Thoracic aorta (tissue), 2 donors: Measurements from ENCODE around the gene RWDD3. TPM values are rescaled to one million over a fixed set of nuclear protein-coding genes. Genes with fewer than 3 reads are reported as not detected.

Experiments
- ATAC-seq: fragments of 150-250 bp; one replicate; pipeline ENCODE4 v1.8.0; 2017; ENCODE audit warnings: low read depth; ENCODE audit not compliant: insufficient number of reproducible peaks, low FRiP score
- DNase-seq: peaks from one replicate; pipeline ENCODE4 v3.0.0-alpha.2; 2020; ENCODE audit warnings: low spot score
- H3K27ac ChIP-seq, 2 donors: fragments of 200-600 bp; sonication (generic); 1 replicate in 1 of 2; 2 replicates in 1 of 2; pipeline ENCODE4 v1.5.1; 2016; ENCODE audit warnings: mild to moderate bottlenecking in 2 of 2, moderate library complexity in 2 of 2
- H3K27me3 ChIP-seq: fragments of 200-600 bp; sonication (generic); replicated peaks from 2 replicates; pipeline ENCODE4 v1.6.0; 2016; ENCODE audit warnings: mild to moderate bottlenecking; ENCODE audit not compliant: insufficient read depth
- H3K36me3 ChIP-seq: fragments of 200-600 bp; sonication (generic); one replicate; pipeline ENCODE4 v1.5.1; 2016
- H3K4me1 ChIP-seq, 2 donors: fragments of 200-600 bp; sonication (generic); 1 replicate in 1 of 2; 2 replicates in 1 of 2; pipeline versions ENCODE4 v1.5.1 to v1.6.0; 2016; ENCODE audit warnings: low read depth in 2 of 2, mild to moderate bottlenecking in 1 of 2; ENCODE audit not compliant: control insufficient read depth in 1 of 2
- H3K4me3 ChIP-seq: fragments of 200-600 bp; sonication (generic); 2 replicates; pipeline ENCODE4 v1.5.1; 2016; ENCODE audit warnings: mild to moderate bottlenecking
- H3K9me3 ChIP-seq: fragments of 200-600 bp; sonication (generic); 2 replicates; pipeline ENCODE4 v1.5.1; 2016
- CTCF ChIP-seq: fragments of 200-600 bp; sonication (generic); IDR thresholded peaks from one replicate; pipeline ENCODE4 v1.5.1; 2019; ENCODE audit warnings: antibody characterized with exemption
- total RNA-seq, 2 donors: library from RNA; depleted of rRNA; stranded (reverse); fragments of >200 nt; gene quantifications; one replicate each; pipeline versions ENCODE4 v1.1.0 to v1.2.3, GENCODE V29; 2016

RWDD3 gene
- total RNA-seq, 2 donors from 2014 or later, result 7.3 to 8.3 TPM

- H3K4me3 ChIP-seq, result no peak overlapping the region
- H3K36me3 ChIP-seq, result no peaks in the 10 kb centered on the region
- H3K4me1 ChIP-seq, result peaks cover 10 to 23% of the 10 kb centered on the region in 2 donors
- H3K9me3 ChIP-seq, result no peaks in the 10 kb centered on the region
- DNase-seq, result no peak
- no peak overlapping the region for H3K27ac ChIP-seq
- no peak for TF ChIP-seq CTCF
- no peaks in the 10 kb centered on the region for H3K27me3 ChIP-seq
- no peak for ATAC-seq
Observed at GRCh38 chr1:95197616-95198252, 36.3 kb upstream of the RWDD3 start.

- Histone ChIP-seq H3K27ac (no peak overlapping the region), H3K4me1 (peaks cover 6 to 15% of the 10 kb centered on the region in 2 donors), H3K9me3 (no peaks in the 10 kb centered on the region), H3K27me3 (no peaks in the 10 kb centered on the region), H3K36me3 (no peaks in the 10 kb centered on the region), H3K4me3 (no peak overlapping the region)
- TF ChIP-seq CTCF, result no peak
- DNase-seq (no peak), ATAC-seq (no peak)
Observed at GRCh38 chr1:95201905-95202304, 32.1 kb upstream of the RWDD3 start.

DNA sequence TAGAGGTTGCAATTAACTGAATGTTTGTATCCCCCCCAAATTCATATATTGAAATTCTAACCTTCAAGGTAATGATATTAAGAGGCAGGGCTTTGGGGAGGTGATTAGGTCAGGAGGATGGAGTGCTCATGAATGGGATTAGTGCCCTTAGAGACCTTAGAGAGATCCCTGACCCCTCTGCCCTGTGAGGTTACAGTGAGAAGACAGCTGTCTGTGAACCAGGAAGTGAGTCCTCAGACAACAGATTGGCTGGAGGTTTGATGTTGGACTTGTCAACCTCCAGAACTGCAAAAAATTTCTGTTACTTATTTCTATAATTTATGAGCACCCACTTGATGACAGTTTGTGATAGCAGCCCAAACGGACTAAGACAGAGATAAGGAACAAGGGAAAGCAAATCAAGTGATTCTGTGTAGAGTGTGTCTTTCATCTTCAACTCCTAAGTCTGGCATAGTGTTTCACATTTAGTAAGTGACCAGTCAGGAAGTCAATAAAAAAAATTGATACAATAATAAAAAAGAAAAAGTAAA is 30.0 kb upstream of the RWDD3 start:
- DNase-seq (no peak), ATAC-seq (no peak)
- H3K9me3 ChIP-seq, result no peaks in the 10 kb centered on the region
- H3K4me1 ChIP-seq, result no peaks in the 10 kb centered on the region
- H3K27ac ChIP-seq, result no peak overlapping the region
- no peak overlapping the region for H3K4me3 ChIP-seq
- H3K27me3 ChIP-seq, result no peaks in the 10 kb centered on the region
- no peaks in the 10 kb centered on the region for H3K36me3 ChIP-seq
- TF ChIP-seq CTCF, result no peak

GRCh38 chr1:95206514-95206913 is 27.5 kb upstream of the RWDD3 start:
- DNase-seq (no peak), ATAC-seq (no peak)
- no peak for TF ChIP-seq CTCF
- H3K9me3 ChIP-seq, result no peaks in the 10 kb centered on the region
- H3K27ac ChIP-seq, result no peak overlapping the region
- H3K4me3 ChIP-seq, result no peak overlapping the region
- H3K27me3 ChIP-seq, result no peaks in the 10 kb centered on the region
- no peaks in the 10 kb centered on the region for H3K36me3 ChIP-seq
- no peaks in the 10 kb centered on the region for H3K4me1 ChIP-seq

DNA sequence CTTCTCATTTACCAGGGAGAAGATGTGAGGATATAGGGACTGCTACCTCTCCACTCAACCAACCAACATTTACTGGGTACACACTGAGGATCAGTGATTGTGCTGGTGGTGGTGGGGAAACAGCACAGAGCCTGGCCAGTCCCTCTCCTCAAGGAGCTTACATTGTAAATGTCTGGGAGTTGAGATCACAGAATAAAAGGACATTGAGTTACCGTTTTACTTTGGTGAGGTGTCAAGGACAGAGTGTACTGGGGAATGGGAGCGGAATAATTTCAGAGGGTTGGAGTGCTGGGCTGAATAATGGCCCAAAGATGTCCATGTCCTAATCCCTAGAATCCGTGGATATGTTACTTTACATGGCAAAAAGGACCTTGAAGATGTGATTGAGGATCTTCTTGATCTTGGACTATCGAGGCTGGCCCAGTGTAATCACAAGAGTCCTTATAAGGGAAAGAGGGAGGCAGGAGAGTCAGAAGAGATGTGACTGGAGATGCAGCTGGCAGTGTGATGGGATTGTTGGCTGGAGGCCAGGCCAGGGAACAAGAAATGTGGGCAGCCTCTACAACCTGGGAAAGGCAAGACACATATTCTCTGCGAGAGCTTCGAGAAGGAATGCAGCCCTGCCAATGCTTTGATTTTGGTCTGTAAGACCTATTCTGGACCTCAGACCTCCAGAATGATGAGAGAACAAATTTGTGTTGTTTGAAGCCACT is 26.6 kb upstream of the RWDD3 start:
- Histone ChIP-seq H3K4me1 (no peaks in the 10 kb centered on the region), H3K27ac (no peak overlapping the region), H3K9me3 (no peaks in the 10 kb centered on the region), H3K27me3 (no peaks in the 10 kb centered on the region), H3K4me3 (no peak overlapping the region), H3K36me3 (no peaks in the 10 kb centered on the region)
- DNase-seq (no peak), ATAC-seq (no peak)
- TF ChIP-seq CTCF, result no peak
